ENCODE measurements around the gene ZHX3. TPM values are rescaled to one million over a fixed set of nuclear protein-coding genes. Genes with fewer than 3 reads are reported as not detected.

Gene ZHX3
- total RNA-seq, 3 donors from 2014 or later (not counting 1 experiment from before 2014, with no cell fraction given): 9.0 to 11.8 (median 10.3) TPM

- Mint-ChIP-seq H3K36me3 (peaks cover 22% of the 10 kb centered on the region), H3K27ac (peak overlapping the region in 1 of 2 donors; percentile 53), H3K9me3 (no peaks in the 10 kb centered on the region), H3K4me1 (peaks cover 30 to 38% of the 10 kb centered on the region in 2 donors), H3K27me3 (ENCODE audit: low read depth in 2 of 2) (no peaks in the 10 kb centered on the region), H3K4me3 (no peak overlapping the region)
- TF ChIP-seq CTCF (IDR thresholded peaks at IDR 0.05): no peak
- WGBS (ENCODE audit: insufficient coverage): 98% methylated on average over 6 of the region's 6 CpGs
- Histone ChIP-seq H3K27me3 (ENCODE audit: control insufficient read depth, insufficient read depth, low read length) (no peaks in the 10 kb centered on the region), H3K9me3 (ENCODE audit: control insufficient read depth, insufficient read depth, low read length) (no peaks in the 10 kb centered on the region), H3K4me3 (ENCODE audit: low read length) (no peak overlapping the region), H3K36me3 (ENCODE audit: control insufficient read depth, insufficient read depth, low read length) (peaks cover 89% of the 10 kb centered on the region), H3K4me1 (ENCODE audit: control insufficient read depth, insufficient read depth, low read length) (peaks cover 23% of the 10 kb centered on the region), H3K27ac (ENCODE audit: low read length) (no peak overlapping the region)
- no peak for ATAC-seq
- intact Hi-C loops (cut with micrococcal nuclease): no loop called here
- no peak for DNase-seq
Measured at GRCh38 chr20:41170386-41171105, 147.0 kb downstream of the ZHX3 start.

GRCh38 chr20:41169791-41170351, 147.7 kb downstream of the ZHX3 start:
- peak overlapping the region in 1 of 2 donors; percentile 53 for H3K27ac Mint-ChIP-seq
- Histone ChIP-seq H3K4me3 (ENCODE audit: low read length) (no peak overlapping the region), H3K27ac (ENCODE audit: low read length) (no peak overlapping the region), H3K27me3 (ENCODE audit: control insufficient read depth, insufficient read depth, low read length) (no peaks in the 10 kb centered on the region), H3K4me1 (ENCODE audit: control insufficient read depth, insufficient read depth, low read length) (peaks cover 23% of the 10 kb centered on the region), H3K36me3 (ENCODE audit: control insufficient read depth, insufficient read depth, low read length) (peaks cover 92% of the 10 kb centered on the region), H3K9me3 (ENCODE audit: control insufficient read depth, insufficient read depth, low read length) (no peaks in the 10 kb centered on the region)
- H3K36me3 Mint-ChIP-seq: peaks cover 22% of the 10 kb centered on the region
- no peaks in the 10 kb centered on the region for H3K9me3 Mint-ChIP-seq
- 95% methylated on average over 14 of the region's 14 CpGs for WGBS (ENCODE audit: insufficient coverage)
- TF ChIP-seq CTCF (IDR thresholded peaks at IDR 0.05): no peak
- intact Hi-C loops (cut with micrococcal nuclease): no loop called here
- peaks cover 30 to 38% of the 10 kb centered on the region in 2 donors for H3K4me1 Mint-ChIP-seq
- H3K27me3 Mint-ChIP-seq (ENCODE audit: low read depth in 2 of 2): no peaks in the 10 kb centered on the region
- no peak overlapping the region for H3K4me3 Mint-ChIP-seq
- DNase-seq: no peak
- ATAC-seq: no peak

DNA sequence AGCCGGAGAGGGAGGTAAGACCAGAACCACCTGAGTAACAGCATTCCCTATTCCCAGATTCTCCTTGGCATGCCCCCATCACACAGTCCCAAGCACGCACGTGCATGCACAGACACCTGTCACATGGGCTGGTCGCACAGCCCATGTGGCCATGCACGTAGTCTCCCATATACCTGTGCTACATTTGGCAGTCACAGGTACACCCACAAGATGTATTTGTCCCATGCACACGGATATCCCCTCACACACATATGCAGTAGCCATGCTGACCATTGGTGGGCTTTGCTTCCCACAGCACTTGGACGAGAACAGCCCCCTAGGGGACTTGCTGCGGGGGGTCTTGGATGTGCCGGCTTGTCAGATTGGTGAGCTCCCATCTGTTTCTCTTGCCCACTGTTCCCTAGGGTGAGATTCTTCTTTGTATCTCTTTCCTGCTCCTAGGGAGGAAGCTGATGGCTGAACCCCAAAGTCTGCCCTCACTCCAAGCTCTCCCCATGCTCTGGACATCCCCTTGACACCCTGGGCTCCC, 148.3 kb downstream of the ZHX3 start:
- WGBS (ENCODE audit: insufficient coverage): 97% methylated on average over 9 of the region's 9 CpGs
- Histone ChIP-seq H3K4me3 (ENCODE audit: low read length) (no peak overlapping the region), H3K27ac (ENCODE audit: low read length) (no peak overlapping the region), H3K4me1 (ENCODE audit: control insufficient read depth, insufficient read depth, low read length) (peaks cover 23% of the 10 kb centered on the region), H3K27me3 (ENCODE audit: control insufficient read depth, insufficient read depth, low read length) (no peaks in the 10 kb centered on the region), H3K9me3 (ENCODE audit: control insufficient read depth, insufficient read depth, low read length) (no peaks in the 10 kb centered on the region), H3K36me3 (ENCODE audit: control insufficient read depth, insufficient read depth, low read length) (peaks cover 92% of the 10 kb centered on the region)
- H3K4me3 Mint-ChIP-seq: no peak overlapping the region
- intact Hi-C loops (cut with micrococcal nuclease): no loop called here
- no peak overlapping the region for H3K27ac Mint-ChIP-seq
- DNase-seq: no peak
- no peaks in the 10 kb centered on the region for H3K9me3 Mint-ChIP-seq
- ATAC-seq: no peak
- H3K27me3 Mint-ChIP-seq (ENCODE audit: low read depth in 2 of 2): peaks cover 0 to 3% of the 10 kb centered on the region in 2 donors
- peaks cover 27% of the 10 kb centered on the region for H3K36me3 Mint-ChIP-seq
- no peak for TF ChIP-seq CTCF (IDR thresholded peaks at IDR 0.05)
- peaks cover 32 to 38% of the 10 kb centered on the region in 2 donors for H3K4me1 Mint-ChIP-seq
